ENCODE results near the gene SNX17. TPM values are rescaled to one million over a fixed set of nuclear protein-coding genes. Genes with fewer than 3 reads are reported as not detected.

The SNX17 gene
- total and polyA plus RNA-seq, 2 of the 13 experiments (the other 11 are each of a cell fraction or from before 2014, with no cell fraction given): 75.0 to 109 TPM

GRCh38 chr2:27409321-27410073 is 39.1 kb downstream of the SNX17 start, which contains the start of gene PPM1G (continued):
- TF ChIP-seq, protein P1, sequence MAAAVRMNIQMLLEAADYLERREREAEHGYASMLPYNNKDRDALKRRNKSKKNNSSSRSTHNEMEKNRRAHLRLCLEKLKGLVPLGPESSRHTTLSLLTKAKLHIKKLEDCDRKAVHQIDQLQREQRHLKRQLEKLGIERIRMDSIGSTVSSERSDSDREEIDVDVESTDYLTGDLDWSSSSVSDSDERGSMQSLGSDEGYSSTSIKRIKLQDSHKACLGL (CRISPR knock-in tag; IDR thresholded peaks at IDR 0.05): peak; percentile 88; the same call in 1 of the 2 replicates
- TF ChIP-seq HNF4G (IDR thresholded peaks at IDR 0.05; ENCODE audit: borderline replicate concordance, low read depth, low read length) (no peak), HNF4G (CRISPR knock-in tag; IDR thresholded peaks at IDR 0.05; ENCODE audit: borderline replicate concordance, low read depth) (peak; percentile 75), FOXO1 (CRISPR knock-in tag; IDR thresholded peaks at IDR 0.05) (peak; percentile 61), ZFP36L2 (CRISPR knock-in tag; IDR thresholded peaks at IDR 0.05) (no peak; the same call in 1 of the 2 replicates), TOPORS (CRISPR knock-in tag; IDR thresholded peaks at IDR 0.05) (peak; percentile 97; the same call in 1 of the 2 replicates), SP140L (CRISPR knock-in tag; IDR thresholded peaks at IDR 0.05; ENCODE audit: borderline replicate concordance) (no peak), ZNF17 (CRISPR knock-in tag; IDR thresholded peaks at IDR 0.05) (no peak), ZBTB7B (CRISPR knock-in tag; IDR thresholded peaks at IDR 0.05) (peak; percentile 33; the same call in 1 of the 2 replicates), CHD4 (IDR thresholded peaks at IDR 0.05; ENCODE audit: borderline replicate concordance, low read length) (no peak), RNF2 (conservative IDR thresholded peaks at IDR 0.05; ENCODE audit: low read depth) (peak; percentile 78), ATF7 (IDR thresholded peaks at IDR 0.05) (no peak), ATF7 (CRISPR knock-in tag; IDR thresholded peaks at IDR 0.05) (no peak; the same call in 1 of the 2 replicates), CBX1 (IDR thresholded peaks at IDR 0.05; ENCODE audit: low read depth) (peak; percentile 90), HNRNPLL (IDR thresholded peaks at IDR 0.05; ENCODE audit: low read depth, low read length, poor library complexity, severe bottlenecking) (peak; percentile 90), TARDBP (CRISPR knock-in tag; IDR thresholded peaks at IDR 0.05) (peak; percentile 90), SP2 (CRISPR knock-in tag; IDR thresholded peaks at IDR 0.05) (peak; percentile 84), ZFY (CRISPR knock-in tag; IDR thresholded peaks at IDR 0.05) (peak; percentile 99), ZNF75D (CRISPR knock-in tag; IDR thresholded peaks at IDR 0.05; ENCODE audit: borderline replicate concordance) (no peak), ELF3 (CRISPR knock-in tag; IDR thresholded peaks at IDR 0.05) (peak; percentile 95), FOXP1 (IDR thresholded peaks at IDR 0.05) (no peak), FOXP1 (CRISPR knock-in tag; IDR thresholded peaks at IDR 0.05) (peak; percentile 13; the same call in 1 of the 2 replicates)
- TF ChIP-seq, protein P2, sequence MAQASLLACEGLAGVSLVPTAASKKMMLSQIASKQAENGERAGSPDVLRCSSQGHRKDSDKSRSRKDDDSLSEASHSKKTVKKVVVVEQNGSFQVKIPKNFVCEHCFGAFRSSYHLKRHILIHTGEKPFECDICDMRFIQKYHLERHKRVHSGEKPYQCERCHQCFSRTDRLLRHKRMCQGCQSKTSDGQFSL (CRISPR knock-in tag; IDR thresholded peaks at IDR 0.05): 0 out of 2 replicates have a peak, but pooled peaks have one; percentile 43
- TF ChIP-seq, protein P3, sequence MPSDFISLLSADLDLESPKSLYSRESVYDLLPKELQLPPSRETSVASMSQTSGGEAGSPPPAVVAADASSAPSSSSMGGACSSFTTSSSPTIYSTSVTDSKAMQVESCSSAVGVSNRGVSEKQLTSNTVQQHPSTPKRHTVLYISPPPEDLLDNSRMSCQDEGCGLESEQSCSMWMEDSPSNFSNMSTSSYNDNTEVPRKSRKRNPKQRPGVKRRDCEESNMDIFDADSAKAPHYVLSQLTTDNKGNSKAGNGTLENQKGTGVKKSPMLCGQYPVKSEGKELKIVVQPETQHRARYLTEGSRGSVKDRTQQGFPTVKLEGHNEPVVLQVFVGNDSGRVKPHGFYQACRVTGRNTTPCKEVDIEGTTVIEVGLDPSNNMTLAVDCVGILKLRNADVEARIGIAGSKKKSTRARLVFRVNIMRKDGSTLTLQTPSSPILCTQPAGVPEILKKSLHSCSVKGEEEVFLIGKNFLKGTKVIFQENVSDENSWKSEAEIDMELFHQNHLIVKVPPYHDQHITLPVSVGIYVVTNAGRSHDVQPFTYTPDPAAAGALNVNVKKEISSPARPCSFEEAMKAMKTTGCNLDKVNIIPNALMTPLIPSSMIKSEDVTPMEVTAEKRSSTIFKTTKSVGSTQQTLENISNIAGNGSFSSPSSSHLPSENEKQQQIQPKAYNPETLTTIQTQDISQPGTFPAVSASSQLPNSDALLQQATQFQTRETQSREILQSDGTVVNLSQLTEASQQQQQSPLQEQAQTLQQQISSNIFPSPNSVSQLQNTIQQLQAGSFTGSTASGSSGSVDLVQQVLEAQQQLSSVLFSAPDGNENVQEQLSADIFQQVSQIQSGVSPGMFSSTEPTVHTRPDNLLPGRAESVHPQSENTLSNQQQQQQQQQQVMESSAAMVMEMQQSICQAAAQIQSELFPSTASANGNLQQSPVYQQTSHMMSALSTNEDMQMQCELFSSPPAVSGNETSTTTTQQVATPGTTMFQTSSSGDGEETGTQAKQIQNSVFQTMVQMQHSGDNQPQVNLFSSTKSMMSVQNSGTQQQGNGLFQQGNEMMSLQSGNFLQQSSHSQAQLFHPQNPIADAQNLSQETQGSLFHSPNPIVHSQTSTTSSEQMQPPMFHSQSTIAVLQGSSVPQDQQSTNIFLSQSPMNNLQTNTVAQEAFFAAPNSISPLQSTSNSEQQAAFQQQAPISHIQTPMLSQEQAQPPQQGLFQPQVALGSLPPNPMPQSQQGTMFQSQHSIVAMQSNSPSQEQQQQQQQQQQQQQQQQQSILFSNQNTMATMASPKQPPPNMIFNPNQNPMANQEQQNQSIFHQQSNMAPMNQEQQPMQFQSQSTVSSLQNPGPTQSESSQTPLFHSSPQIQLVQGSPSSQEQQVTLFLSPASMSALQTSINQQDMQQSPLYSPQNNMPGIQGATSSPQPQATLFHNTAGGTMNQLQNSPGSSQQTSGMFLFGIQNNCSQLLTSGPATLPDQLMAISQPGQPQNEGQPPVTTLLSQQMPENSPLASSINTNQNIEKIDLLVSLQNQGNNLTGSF (CRISPR knock-in tag; IDR thresholded peaks at IDR 0.05): peak; percentile 71
- TF ChIP-seq, protein P4, sequence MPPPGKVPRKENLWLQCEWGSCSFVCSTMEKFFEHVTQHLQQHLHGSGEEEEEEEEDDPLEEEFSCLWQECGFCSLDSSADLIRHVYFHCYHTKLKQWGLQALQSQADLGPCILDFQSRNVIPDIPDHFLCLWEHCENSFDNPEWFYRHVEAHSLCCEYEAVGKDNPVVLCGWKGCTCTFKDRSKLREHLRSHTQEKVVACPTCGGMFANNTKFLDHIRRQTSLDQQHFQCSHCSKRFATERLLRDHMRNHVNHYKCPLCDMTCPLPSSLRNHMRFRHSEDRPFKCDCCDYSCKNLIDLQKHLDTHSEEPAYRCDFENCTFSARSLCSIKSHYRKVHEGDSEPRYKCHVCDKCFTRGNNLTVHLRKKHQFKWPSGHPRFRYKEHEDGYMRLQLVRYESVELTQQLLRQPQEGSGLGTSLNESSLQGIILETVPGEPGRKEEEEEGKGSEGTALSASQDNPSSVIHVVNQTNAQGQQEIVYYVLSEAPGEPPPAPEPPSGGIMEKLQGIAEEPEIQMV (CRISPR knock-in tag; IDR thresholded peaks at IDR 0.05; ENCODE audit: low read depth): peak; percentile 86; the same call in 1 of the 2 replicates

Measured in HepG2 (cell line).